Measurements from ENCODE around the gene DDX1.
"Not testable (repeated sequence)": the region's sequence is repeated elsewhere in the genome, so short reads cannot be mapped to it uniquely, and the experiment has no call there.

Gene DDX1

GRCh38 chr2:15677141-15677843, 85.6 kb downstream of the DDX1 start:
- no peak for DNase-seq (ENCODE audit: low read depth)
- TF ChIP-seq CTCF (IDR thresholded peaks at IDR 0.05; ENCODE audit: control insufficient read depth, insufficient read depth, low read depth, low read length, missing control alignments): no peak
- no peak overlapping the region for H3K4me3 ChIP-seq (ENCODE audit: control insufficient read depth, low read depth, low read length)

GRCh38 chr2:15678346-15678745, 86.7 kb downstream of the DDX1 start:
- TF ChIP-seq CTCF (IDR thresholded peaks at IDR 0.05; ENCODE audit: control insufficient read depth, insufficient read depth, low read depth, low read length, missing control alignments): no peak
- no peak overlapping the region for H3K4me3 ChIP-seq (ENCODE audit: control insufficient read depth, low read depth, low read length)
- DNase-seq (ENCODE audit: low read depth): no peak

- no peak for TF ChIP-seq CTCF (IDR thresholded peaks at IDR 0.05; ENCODE audit: control insufficient read depth, insufficient read depth, low read depth, low read length, missing control alignments)
- H3K4me3 ChIP-seq (ENCODE audit: control insufficient read depth, low read depth, low read length): no peak overlapping the region
- no peak for DNase-seq (ENCODE audit: low read depth)
Observed at GRCh38 chr2:15678909-15679308, 87.2 kb downstream of the DDX1 start.

GRCh38 chr2:15679386-15679924, 87.8 kb downstream of the DDX1 start:
- no peak for DNase-seq (ENCODE audit: low read depth)
- no peak overlapping the region for H3K4me3 ChIP-seq (ENCODE audit: control insufficient read depth, low read depth, low read length)
- TF ChIP-seq CTCF (IDR thresholded peaks at IDR 0.05; ENCODE audit: control insufficient read depth, insufficient read depth, low read depth, low read length, missing control alignments): no peak

GRCh38 chr2:15680132-15680531, 88.5 kb downstream of the DDX1 start:
- not testable (repeated sequence) for H3K4me3 ChIP-seq (ENCODE audit: control insufficient read depth, low read depth, low read length); DNase-seq (ENCODE audit: low read depth)

All from AG09309 (cell line).